SK-N-MC (cell line): Measurements from ENCODE around the gene MRGPRF.

Experiments
- EZH2 ChIP-seq: fragments of 200-600 bp; sonication (generic); IDR thresholded peaks from one replicate; pipeline ENCODE4 v1.6.1; 2017; ENCODE audit warnings: antibody characterized with exemption
- POLR2AphosphoS5 ChIP-seq: IDR thresholded peaks from 2 replicates; pipeline ENCODE4 v1.6.1; 2012; ENCODE audit warnings: mild to moderate bottlenecking, low read depth, low read length, borderline replicate concordance

DNA sequence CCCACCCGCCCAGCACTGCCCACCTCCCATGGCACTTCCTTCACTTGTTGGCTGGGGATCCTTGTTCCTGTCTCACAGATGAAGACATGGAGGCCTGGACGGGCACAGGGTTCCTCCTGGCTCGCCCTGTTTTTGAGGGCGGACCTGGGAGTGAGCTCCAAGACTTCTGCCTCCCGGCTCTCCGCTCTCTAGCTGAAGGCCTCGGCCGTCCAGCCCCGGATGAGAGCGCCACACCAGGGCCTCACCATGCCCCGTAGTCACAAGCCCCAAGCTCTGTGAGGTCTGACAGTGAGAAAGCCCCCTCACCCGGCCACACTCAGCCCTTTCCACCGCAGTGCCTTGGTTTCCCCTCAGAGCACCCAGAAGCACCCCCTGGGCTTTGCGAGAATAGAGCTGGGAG, 44.8 kb upstream of the MRGPRF start:
- TF ChIP-seq POLR2AphosphoS5 = no peak
- TF ChIP-seq EZH2 = no peak
